Breast epithelium (tissue), 3 donors: Measurements from ENCODE around the gene ACAA1.

Source experiments
- POLR2A ChIP-seq: fragments of 450-650 bp; IDR thresholded peaks from one replicate; pipeline ENCODE4 v1.6.1; 2016; ENCODE audit warnings: antibody characterized with exemption, mild to moderate bottlenecking, moderate library complexity
- POLR2AphosphoS5 ChIP-seq, 3 donors: sonication (generic); formaldehyde crosslinking; IDR thresholded peaks; one replicate each; pipeline ENCODE4 v1.6.1; 2017; ENCODE audit warnings: antibody characterized with exemption in 3 of 3
- TF ChIP-seq, protein P1 (sequence below), 3 donors: fragments of 450-650 bp; IDR thresholded peaks; one replicate each; pipeline ENCODE4 v1.5.1; 2016 to 2017; ENCODE audit warnings: antibody characterized with exemption in 3 of 3, mild to moderate bottlenecking in 3 of 3, moderate library complexity in 3 of 3

DNA sequence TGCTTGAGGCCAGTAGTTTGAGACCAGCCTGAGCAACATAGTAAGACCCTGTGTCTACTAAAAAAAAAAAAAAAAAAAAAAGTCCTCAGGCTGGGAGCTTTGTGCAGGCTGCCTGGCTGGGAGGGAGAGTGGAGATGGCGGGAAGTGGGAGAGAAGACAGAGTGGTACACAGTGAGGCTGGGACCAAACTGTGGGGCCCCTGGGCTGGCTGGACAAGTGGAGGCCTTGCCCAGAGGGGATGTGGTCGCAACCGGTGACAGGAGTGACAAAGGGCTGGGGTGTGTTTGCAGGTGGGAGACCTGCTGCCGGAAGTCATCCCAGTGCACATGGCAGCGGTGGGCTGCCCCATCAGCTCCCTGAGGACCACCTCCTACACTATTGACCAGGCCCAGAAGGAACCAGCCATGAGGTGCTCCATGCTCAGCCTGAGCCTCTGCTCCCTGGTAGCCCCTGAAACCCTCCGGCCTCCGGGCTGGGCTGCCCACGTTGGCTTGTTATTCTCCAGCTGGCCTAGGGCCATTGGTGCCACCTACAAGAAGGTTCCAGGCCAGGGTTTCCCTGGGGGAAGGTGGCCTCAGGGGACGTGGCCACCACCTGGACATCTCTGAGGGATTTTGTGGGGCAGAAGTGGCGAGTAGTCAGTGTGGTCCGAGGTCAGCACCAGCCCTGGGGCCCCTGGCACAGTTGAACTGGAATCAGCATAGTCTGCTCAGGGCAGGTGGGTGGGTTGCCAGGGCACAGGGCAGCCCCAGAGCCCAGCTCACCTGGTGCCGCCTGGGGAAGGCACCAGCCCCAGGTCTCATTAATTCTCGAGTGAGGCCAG lies 22.7 kb downstream of the ACAA1 start:
- TF ChIP-seq, protein P1, sequence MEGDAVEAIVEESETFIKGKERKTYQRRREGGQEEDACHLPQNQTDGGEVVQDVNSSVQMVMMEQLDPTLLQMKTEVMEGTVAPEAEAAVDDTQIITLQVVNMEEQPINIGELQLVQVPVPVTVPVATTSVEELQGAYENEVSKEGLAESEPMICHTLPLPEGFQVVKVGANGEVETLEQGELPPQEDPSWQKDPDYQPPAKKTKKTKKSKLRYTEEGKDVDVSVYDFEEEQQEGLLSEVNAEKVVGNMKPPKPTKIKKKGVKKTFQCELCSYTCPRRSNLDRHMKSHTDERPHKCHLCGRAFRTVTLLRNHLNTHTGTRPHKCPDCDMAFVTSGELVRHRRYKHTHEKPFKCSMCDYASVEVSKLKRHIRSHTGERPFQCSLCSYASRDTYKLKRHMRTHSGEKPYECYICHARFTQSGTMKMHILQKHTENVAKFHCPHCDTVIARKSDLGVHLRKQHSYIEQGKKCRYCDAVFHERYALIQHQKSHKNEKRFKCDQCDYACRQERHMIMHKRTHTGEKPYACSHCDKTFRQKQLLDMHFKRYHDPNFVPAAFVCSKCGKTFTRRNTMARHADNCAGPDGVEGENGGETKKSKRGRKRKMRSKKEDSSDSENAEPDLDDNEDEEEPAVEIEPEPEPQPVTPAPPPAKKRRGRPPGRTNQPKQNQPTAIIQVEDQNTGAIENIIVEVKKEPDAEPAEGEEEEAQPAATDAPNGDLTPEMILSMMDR (IDR thresholded peaks at IDR 0.05) = no peak
- no peak for TF ChIP-seq POLR2A
- TF ChIP-seq POLR2AphosphoS5 (IDR thresholded peaks at IDR 0.05) = no peak
